Panc1 (cell line): Measurements from ENCODE around the gene ADCY7.

Source experiments
- POLR2AphosphoS5 ChIP-seq: IDR thresholded peaks from 2 replicates; pipeline ENCODE4 v1.6.1; 2012; ENCODE audit warnings: mild to moderate bottlenecking, low read depth, low read length, moderate library complexity
- SIN3A ChIP-seq: IDR thresholded peaks from 2 replicates; pipeline ENCODE4 v1.6.1; 2012; ENCODE audit warnings: low read depth, mild to moderate bottlenecking, low read length, moderate library complexity, borderline replicate concordance; ENCODE audit not compliant: insufficient read depth
- TCF7L2 ChIP-seq: IDR thresholded peaks from 2 replicates; pipeline ENCODE4 v1.6.1; 2011; ENCODE audit warnings: mild to moderate bottlenecking, low read depth, low read length, inconsistent platforms
- TF ChIP-seq, protein P1 (sequence below): fragments of 450-650 bp; IDR thresholded peaks from 2 replicates; pipeline ENCODE4 v1.5.1; 2017; ENCODE audit warnings: mild to moderate bottlenecking
- TF ChIP-seq, protein P2 (sequence below), 2 experiments: IDR thresholded peaks; 2 replicates each; pipeline ENCODE4 v1.6.1; 2011 to 2012; ENCODE audit warnings: low read depth in 2 of 2, control low read depth in 1 of 2, low read length in 1 of 2, mild to moderate bottlenecking in 1 of 2, moderate library complexity in 1 of 2; ENCODE audit not compliant: insufficient read depth in 1 of 2

DNA sequence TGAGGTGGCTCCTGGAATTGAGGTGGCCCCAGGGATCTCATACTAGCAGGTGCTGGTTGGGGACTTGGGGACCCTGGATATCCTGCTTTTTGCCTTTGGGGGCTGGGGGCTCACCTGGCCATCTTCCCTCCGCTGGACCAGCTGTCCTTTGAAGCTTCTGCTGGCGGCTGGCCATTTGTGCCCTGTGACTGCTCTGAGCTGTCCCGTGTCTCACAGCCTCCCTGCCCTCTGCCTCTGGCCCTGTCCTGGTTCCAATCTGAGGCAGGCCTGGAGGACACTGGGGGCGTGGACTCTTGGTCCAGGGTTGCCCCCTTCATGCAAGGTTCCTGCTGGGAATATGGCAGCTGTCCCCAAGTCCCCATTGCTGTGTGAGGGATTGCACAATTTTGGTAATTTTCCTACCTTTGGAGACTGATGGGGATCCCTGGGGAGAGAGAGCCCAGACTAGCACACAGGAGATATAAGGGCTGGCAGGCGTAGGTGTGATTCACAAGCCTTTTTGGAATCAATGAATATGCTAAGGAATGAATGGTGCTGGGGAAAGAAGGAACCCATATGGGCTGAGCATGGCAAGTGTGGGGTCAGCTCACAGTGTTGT, 19.2 kb downstream of the ADCY7 start:
- TF ChIP-seq, protein P1, sequence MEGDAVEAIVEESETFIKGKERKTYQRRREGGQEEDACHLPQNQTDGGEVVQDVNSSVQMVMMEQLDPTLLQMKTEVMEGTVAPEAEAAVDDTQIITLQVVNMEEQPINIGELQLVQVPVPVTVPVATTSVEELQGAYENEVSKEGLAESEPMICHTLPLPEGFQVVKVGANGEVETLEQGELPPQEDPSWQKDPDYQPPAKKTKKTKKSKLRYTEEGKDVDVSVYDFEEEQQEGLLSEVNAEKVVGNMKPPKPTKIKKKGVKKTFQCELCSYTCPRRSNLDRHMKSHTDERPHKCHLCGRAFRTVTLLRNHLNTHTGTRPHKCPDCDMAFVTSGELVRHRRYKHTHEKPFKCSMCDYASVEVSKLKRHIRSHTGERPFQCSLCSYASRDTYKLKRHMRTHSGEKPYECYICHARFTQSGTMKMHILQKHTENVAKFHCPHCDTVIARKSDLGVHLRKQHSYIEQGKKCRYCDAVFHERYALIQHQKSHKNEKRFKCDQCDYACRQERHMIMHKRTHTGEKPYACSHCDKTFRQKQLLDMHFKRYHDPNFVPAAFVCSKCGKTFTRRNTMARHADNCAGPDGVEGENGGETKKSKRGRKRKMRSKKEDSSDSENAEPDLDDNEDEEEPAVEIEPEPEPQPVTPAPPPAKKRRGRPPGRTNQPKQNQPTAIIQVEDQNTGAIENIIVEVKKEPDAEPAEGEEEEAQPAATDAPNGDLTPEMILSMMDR: no peak
- TF ChIP-seq, protein P2, sequence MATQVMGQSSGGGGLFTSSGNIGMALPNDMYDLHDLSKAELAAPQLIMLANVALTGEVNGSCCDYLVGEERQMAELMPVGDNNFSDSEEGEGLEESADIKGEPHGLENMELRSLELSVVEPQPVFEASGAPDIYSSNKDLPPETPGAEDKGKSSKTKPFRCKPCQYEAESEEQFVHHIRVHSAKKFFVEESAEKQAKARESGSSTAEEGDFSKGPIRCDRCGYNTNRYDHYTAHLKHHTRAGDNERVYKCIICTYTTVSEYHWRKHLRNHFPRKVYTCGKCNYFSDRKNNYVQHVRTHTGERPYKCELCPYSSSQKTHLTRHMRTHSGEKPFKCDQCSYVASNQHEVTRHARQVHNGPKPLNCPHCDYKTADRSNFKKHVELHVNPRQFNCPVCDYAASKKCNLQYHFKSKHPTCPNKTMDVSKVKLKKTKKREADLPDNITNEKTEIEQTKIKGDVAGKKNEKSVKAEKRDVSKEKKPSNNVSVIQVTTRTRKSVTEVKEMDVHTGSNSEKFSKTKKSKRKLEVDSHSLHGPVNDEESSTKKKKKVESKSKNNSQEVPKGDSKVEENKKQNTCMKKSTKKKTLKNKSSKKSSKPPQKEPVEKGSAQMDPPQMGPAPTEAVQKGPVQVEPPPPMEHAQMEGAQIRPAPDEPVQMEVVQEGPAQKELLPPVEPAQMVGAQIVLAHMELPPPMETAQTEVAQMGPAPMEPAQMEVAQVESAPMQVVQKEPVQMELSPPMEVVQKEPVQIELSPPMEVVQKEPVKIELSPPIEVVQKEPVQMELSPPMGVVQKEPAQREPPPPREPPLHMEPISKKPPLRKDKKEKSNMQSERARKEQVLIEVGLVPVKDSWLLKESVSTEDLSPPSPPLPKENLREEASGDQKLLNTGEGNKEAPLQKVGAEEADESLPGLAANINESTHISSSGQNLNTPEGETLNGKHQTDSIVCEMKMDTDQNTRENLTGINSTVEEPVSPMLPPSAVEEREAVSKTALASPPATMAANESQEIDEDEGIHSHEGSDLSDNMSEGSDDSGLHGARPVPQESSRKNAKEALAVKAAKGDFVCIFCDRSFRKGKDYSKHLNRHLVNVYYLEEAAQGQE (IDR thresholded peaks at IDR 0.05; ENCODE audit: insufficient read depth in 1 of 2, low read depth in 2 of 2, low read length in 1 of 2): no peak
- no peak for TF ChIP-seq POLR2AphosphoS5
- no peak for TF ChIP-seq SIN3A
- no peak for TF ChIP-seq TCF7L2
